ENCODE measurements around the gene DAPK1.

Gene DAPK1

DNA sequence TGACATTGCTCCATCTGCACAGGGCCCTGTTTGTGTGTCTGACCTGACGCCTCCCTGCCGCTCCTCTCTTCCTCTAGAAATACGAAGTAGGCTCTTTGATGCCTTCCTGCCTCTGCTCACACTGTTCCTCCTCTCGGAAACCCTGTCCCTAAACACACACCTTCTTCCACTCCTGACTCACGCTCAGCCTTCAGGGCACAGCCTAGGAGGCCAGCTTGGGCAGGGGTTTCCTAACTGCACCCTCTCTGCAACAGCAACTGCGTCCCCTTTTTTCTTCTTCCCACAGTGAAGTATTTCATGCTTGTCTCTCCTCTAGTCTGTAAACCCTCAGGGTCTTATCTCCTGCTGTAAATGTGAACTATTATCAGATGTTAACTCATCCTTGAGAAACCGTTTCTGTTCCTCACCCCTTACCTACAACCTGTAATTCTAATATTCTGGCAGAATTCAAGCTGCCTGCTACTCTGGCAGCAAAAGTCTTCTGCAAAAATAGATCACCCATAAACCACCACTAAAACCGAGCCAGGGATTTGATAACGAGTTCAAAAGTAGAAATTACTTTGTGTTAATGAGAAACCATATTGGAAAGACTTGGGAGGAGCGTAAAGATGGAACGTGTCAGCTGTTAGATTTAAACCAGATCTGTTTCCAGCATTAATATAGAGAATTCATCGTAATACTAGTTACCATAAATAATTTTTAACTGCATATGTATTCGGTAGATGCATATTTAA lies 100.2 kb downstream of the DAPK1 start:
- Histone ChIP-seq H3K27ac (ENCODE audit: low read depth, low read length, poor library complexity, severe bottlenecking) (no peak overlapping the region), H3F3A (ENCODE audit: insufficient read depth, low read length) (no peaks in the 10 kb centered on the region), H3K9ac (ENCODE audit: low read length) (no peak overlapping the region), H2AFZ (ENCODE audit: low read length) (no peak overlapping the region), H3K4me2 (ENCODE audit: low read length) (no peak overlapping the region), H3K4me3 (ENCODE audit: low read depth, low read length, poor library complexity, severe bottlenecking) (no peak overlapping the region), H3K4me1 (ENCODE audit: insufficient read depth, low read length, severe bottlenecking) (no peaks in the 10 kb centered on the region), H3K9me2 (ENCODE audit: low read depth, low read length) (no peaks in the 10 kb centered on the region), H3K36me3 (ENCODE audit: insufficient read depth, low read length) (no peaks in the 10 kb centered on the region), H4K20me1 (ENCODE audit: insufficient read depth, low read length) (no peaks in the 10 kb centered on the region), H3K9me3 (ENCODE audit: low read length) (no peaks in the 10 kb centered on the region), H3K27me3 (ENCODE audit: insufficient read depth, low read length) (0 out of 2 replicates have a peak, but pooled peaks cover under 1% of the 10 kb centered on the region), H3K79me2 (ENCODE audit: insufficient read depth, low read length) (no peaks in the 10 kb centered on the region)
- TF ChIP-seq, protein P1, sequence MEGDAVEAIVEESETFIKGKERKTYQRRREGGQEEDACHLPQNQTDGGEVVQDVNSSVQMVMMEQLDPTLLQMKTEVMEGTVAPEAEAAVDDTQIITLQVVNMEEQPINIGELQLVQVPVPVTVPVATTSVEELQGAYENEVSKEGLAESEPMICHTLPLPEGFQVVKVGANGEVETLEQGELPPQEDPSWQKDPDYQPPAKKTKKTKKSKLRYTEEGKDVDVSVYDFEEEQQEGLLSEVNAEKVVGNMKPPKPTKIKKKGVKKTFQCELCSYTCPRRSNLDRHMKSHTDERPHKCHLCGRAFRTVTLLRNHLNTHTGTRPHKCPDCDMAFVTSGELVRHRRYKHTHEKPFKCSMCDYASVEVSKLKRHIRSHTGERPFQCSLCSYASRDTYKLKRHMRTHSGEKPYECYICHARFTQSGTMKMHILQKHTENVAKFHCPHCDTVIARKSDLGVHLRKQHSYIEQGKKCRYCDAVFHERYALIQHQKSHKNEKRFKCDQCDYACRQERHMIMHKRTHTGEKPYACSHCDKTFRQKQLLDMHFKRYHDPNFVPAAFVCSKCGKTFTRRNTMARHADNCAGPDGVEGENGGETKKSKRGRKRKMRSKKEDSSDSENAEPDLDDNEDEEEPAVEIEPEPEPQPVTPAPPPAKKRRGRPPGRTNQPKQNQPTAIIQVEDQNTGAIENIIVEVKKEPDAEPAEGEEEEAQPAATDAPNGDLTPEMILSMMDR (IDR thresholded peaks at IDR 0.05; ENCODE audit: low read length): no peak
- TF ChIP-seq EZH2 (IDR thresholded peaks at IDR 0.05; ENCODE audit: borderline replicate concordance, low read length): no peak

DNA sequence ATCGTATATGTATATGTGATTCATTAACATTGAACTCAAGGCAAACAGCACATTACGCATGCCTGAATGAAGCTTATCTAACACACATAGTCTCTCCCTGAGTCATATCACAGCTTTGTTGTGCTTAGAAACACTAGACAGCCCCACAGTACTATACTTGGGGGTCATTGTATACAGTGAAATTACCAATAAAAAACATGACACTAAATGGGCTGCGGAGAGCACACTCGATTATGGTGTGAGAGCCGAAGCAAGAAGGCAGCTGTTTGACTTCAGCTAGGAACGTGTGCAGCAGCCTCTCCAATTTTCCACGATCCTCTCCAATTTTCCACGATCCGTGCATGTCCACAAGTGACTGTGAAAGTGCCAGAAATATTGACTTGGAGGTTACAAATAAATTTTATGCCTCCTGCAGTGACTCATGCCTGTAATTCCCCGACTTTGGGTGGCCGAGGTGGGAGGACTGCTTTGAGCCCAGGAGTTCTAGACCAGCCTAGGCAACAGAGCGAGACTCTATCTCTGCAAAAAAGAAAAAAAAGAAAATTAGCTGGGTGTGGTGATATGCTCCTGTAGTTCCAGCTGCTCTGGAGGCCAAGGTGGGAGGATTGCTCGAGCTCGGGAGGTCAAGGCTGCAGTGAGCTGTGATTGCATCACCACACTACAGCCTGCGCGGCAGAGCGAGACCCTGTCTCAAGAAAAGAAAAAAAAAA lies 102.4 kb downstream of the DAPK1 start:
- Histone ChIP-seq H3K27me3 (ENCODE audit: insufficient read depth, low read length) (no peaks in the 10 kb centered on the region), H3K9me3 (ENCODE audit: low read length) (no peaks in the 10 kb centered on the region), H3K36me3 (ENCODE audit: insufficient read depth, low read length) (no peaks in the 10 kb centered on the region), H3F3A (ENCODE audit: insufficient read depth, low read length) (no peaks in the 10 kb centered on the region), H3K9me2 (ENCODE audit: low read depth, low read length) (no peaks in the 10 kb centered on the region), H3K27ac (ENCODE audit: low read depth, low read length, poor library complexity, severe bottlenecking) (no peak overlapping the region), H2AFZ (ENCODE audit: low read length) (no peak overlapping the region), H3K4me3 (ENCODE audit: low read depth, low read length, poor library complexity, severe bottlenecking) (no peak overlapping the region), H3K4me2 (ENCODE audit: low read length) (no peak overlapping the region), H3K79me2 (ENCODE audit: insufficient read depth, low read length) (no peaks in the 10 kb centered on the region), H3K4me1 (ENCODE audit: insufficient read depth, low read length, severe bottlenecking) (no peaks in the 10 kb centered on the region), H3K9ac (ENCODE audit: low read length) (no peak overlapping the region), H4K20me1 (ENCODE audit: insufficient read depth, low read length) (no peaks in the 10 kb centered on the region)
- TF ChIP-seq EZH2 (IDR thresholded peaks at IDR 0.05; ENCODE audit: borderline replicate concordance, low read length): no peak
- TF ChIP-seq, protein P1 (IDR thresholded peaks at IDR 0.05; ENCODE audit: low read length): no peak

DNA sequence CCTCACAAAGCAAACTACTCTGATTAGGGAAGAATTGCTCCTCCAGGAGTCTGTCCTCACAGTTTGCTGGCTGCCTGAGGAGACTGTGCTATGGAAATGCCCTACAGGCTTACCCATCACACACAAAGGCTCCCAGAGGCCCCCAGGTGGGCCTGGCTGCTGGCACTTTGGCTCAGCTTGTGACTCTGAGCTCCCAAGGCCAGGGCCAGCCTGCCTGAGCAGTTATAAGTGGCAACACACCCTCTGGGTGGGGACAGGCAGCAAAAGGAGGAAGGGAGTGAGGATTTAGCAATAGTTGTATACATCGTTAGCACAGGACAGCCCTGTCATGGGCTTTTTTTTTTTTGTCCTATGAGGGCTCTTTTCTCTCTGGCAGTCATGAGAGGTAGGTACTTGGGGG lies 103.5 kb downstream of the DAPK1 start:
- H3K27ac ChIP-seq (ENCODE audit: low read depth, low read length, poor library complexity, severe bottlenecking): no peak overlapping the region
- no peaks in the 10 kb centered on the region for H3K9me2 ChIP-seq (ENCODE audit: low read depth, low read length)
- no peaks in the 10 kb centered on the region for H3K9me3 ChIP-seq (ENCODE audit: low read length)
- H3K4me3 ChIP-seq (ENCODE audit: low read depth, low read length, poor library complexity, severe bottlenecking): no peak overlapping the region
- no peaks in the 10 kb centered on the region for H3K79me2 ChIP-seq (ENCODE audit: insufficient read depth, low read length)
- H2AFZ ChIP-seq (ENCODE audit: low read length): no peak overlapping the region
- no peak overlapping the region for H3K4me2 ChIP-seq (ENCODE audit: low read length)
- H4K20me1 ChIP-seq (ENCODE audit: insufficient read depth, low read length): no peaks in the 10 kb centered on the region
- no peaks in the 10 kb centered on the region for H3F3A ChIP-seq (ENCODE audit: insufficient read depth, low read length)
- no peak for TF ChIP-seq EZH2 (IDR thresholded peaks at IDR 0.05; ENCODE audit: borderline replicate concordance, low read length)
- TF ChIP-seq, protein P1 (IDR thresholded peaks at IDR 0.05; ENCODE audit: low read length): no peak
- H3K4me1 ChIP-seq (ENCODE audit: insufficient read depth, low read length, severe bottlenecking): no peaks in the 10 kb centered on the region
- H3K9ac ChIP-seq (ENCODE audit: low read length): no peak overlapping the region
- no peaks in the 10 kb centered on the region for H3K27me3 ChIP-seq (ENCODE audit: insufficient read depth, low read length)
- no peaks in the 10 kb centered on the region for H3K36me3 ChIP-seq (ENCODE audit: insufficient read depth, low read length)

Measured in OCI-LY1 (cell line).